Stimulated activated CD4-positive, alpha-beta T cell treated with anti-CD3 and anti-CD28 coated beads, Interleukin-1b, Interleukin-23, amount 100 ng/mL, for 1 hour (primary cell): ENCODE data around the gene ONECUT3.

ENCODE experiments used
- DNase-seq, 2 donors: peaks; one replicate each; pipeline ENCODE4 v3.0.0-alpha.2; 2020; ENCODE audit warnings: low read depth in 2 of 2

ONECUT3 gene

DNA sequence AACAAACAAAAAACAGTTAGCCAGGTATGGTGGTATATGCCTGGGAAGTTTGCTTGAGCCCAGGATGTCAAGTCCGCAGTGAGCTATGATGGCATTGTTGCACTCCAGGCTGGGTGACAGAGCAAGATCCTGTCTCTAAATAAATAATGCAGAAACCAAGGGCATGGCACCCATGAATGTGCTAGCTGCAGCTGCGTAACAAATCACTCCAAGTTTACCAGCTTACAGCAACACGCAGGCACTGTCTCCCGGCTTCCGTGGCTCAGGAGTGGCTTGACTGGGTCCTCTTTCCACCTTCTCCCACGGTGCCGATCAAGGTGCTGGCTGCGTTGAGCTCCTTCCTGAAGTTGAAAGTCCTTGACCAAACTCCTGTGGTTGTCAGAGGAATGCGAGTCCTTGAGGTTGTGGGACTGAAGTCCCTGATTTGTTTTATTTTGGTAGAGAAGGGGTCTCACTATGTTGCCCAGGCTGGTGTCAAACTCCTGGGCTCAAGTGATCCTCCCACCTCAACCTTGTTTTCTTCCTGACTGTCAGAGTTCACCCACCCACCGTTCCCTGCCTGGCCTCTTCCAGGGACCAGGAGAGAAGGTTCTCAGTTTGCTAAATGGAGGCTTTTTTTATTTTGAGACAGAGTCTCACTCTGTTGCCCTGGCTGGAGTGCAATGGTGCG, 13.2 kb upstream of the ONECUT3 start:
- DNase-seq = no peak

DNA sequence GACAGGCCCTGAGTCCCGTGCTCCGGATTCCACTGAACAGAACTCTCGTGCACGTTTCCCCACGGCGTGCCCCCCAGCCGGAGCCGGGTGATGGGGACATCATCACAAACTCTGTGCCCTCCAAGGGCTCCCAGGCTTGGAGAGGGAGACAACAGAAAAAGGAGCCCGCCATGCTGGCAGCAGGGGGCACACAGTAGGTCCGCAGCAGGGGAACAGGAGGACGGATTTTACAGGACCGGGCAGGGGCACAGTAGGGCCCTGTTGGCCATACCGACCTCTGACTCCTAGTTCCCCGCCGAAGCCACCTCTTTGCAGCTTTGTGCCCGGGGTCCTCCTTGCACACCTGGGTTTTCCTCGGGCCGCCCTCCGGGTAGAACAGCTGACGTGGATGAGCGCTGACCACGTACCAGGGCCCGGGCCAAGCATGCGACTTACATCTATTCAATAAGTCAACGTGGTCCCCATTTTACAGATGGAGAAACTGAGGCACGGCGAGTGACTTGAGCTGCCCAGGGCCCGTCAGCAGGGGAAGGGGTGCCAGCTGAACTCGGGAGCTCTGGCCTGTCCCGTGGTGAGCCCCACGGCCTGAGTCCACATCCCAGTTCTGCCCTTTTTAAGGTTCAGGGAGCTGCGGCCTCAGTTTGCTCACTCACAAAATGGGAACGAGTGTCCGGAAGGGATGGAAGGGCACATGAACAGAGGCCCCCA, 10.2 kb upstream of the ONECUT3 start:
- DNase-seq = no peak

DNA sequence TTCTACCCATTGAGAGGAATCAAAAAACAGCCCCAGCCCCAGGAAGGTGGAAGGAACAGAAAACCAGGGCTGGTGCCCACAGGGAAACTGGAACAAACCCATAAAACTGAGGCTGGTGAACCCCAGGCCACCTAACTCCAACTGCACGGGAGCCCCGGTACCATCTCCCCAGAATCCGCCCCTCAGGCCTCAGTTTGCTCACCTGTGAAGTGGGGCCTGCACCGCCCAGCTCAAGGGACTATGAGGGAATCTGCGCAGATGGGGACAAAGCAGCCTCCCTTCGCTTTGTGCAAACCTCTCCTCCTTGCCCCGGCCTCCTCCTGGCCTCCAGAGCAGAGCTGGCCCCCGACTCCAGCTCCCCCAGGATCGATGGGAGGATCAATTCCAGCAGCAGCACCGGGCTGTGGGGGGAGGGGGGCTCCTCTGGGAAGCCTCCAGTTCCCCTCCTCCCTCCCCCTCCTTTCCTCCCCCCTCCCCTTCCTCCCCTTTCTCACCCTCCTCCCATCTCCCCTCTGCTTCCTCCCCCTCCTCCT, 9.1 kb upstream of the ONECUT3 start:
- no peak for DNase-seq

DNA sequence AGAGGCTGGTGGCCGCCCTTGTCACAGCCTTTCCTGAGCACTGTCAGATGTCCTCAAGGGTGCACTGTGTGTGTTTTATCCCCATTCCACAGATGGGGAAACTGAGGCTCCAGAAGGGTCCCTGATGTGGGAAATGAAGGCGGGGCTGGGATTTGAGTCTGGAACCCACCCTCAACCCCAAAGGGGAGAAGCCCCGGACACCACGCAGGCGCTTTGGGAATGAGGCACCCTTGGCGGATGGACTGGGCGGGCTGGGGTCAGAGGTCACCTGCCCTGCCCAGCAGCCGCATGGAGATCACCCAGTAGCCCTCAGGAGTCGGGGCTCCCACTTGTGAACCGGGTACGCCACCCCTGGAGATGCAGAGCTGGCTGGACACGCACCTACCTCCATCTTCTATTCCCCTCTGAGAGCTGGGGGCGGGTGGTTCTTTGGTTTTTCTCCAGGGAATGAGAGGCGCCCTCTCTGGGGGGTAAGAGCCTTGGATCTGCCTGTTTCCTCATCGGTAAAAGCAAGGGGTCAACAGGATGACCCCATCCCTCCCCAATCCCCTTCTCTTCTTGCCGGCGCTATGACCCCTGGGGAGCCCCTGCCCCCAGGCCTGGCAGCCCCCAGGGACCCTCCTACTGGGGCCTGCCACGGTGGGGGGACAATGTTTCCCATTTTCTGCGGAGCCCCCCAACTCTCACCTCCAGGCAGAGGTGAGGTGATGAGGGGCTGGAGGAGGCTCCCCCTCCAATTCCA, 8.3 kb upstream of the ONECUT3 start:
- DNase-seq = no peak

DNA sequence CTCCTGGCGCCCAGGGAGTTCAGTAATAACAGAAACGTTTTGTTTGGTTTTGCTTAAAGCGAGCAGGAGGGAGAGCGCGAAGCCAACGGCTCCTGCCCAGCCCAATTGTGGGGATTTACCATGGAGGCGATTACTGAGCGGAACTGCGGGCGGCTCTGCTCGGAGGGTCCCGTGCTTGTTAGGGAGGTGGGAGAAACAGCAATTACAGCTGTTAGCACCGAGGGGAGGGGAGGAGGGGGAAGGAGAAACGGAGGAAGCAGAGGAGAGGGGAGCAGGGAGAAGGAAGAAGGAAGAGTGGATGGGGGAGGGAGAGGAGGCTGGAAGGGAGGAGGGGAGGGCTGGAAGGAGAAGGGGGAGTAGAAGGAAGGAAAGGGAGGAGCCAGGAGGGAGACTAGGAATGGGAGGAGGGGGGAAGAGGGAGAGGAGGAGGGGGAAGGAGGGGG, 7.7 kb upstream of the ONECUT3 start:
- DNase-seq = no peak

DNA sequence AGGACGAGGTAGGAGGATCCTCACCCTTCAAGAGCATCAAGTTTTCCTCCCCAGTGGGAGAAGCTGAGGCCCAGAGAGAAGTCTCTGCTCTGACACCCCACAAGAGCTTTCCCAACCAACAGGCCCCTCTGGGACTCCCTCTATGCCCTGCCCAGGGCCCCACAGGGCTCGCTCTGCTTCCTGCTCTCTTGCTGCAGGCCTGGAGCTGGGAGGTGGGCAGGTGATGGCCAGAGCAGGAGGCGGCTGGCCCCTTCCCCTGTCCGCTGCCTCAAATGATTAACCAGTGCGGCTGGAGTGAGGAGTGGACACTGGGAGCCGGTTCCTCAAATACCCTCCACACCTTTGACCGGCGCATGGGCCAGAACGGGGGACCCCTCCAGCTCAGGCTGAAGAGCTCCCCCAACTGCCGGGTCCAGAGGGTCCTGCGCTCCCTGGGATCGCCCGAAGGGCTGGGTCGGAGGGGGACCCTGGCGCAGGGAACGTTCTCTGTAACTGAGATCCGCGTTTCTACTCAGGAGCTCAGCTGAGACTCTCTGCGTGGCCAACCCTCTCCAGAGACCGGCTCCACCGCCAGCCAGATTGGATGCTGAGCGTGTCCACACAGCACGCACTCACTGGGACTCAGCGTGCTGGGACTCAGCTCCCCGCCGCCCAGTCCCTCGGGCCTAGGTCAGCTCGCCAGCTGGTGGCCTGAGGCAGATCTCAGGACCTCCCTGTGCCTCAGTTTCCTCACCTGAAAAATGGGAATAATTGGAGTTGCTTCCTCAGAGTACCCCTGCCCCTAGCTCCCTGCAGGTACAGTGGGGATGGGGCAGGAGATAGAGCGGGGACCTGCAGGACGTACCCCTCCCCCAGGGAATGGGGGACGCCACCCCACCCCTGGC, 6.7 kb upstream of the ONECUT3 start:
- DNase-seq = no peak

DNA sequence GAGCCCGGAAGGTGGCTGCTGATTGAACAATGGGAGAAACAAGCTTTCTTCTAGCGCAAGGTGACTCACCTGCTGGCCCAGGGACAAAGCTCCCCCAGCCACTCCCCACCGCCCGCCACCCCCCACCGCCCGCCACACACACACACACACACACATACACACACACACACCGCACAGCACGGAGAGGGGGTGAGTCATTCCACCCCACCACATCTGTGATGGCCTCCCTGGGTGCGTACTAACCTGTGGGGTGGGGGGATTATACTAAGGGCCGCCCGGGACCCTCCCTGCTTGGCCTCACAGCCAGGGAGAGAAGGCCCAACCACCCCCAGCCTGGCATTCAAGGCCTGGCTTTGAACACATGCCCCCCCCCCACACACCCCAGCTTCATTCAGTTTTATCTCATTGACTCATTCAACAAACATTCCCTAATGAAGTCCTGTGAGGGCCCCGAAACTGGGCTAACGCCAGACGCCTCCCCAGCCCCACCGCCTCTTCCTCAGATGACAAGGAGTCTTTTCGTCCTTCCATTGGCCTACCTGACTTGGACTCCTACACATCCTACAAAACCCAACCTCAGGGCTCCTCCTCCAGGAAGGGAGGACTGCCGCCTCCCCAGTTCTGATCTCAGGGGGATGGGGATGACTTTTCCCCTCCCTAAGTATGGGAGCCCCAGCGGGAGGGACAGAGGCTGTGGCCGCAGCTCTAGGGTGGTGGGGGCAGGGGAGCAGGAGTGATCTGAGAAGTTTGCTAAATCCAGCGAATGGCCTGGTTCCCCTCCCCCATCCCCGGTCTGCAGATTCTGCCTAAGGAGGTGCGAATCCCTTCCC, 5.8 kb upstream of the ONECUT3 start:
- peak in 1 of 2 donors; percentile 33 for DNase-seq

DNA sequence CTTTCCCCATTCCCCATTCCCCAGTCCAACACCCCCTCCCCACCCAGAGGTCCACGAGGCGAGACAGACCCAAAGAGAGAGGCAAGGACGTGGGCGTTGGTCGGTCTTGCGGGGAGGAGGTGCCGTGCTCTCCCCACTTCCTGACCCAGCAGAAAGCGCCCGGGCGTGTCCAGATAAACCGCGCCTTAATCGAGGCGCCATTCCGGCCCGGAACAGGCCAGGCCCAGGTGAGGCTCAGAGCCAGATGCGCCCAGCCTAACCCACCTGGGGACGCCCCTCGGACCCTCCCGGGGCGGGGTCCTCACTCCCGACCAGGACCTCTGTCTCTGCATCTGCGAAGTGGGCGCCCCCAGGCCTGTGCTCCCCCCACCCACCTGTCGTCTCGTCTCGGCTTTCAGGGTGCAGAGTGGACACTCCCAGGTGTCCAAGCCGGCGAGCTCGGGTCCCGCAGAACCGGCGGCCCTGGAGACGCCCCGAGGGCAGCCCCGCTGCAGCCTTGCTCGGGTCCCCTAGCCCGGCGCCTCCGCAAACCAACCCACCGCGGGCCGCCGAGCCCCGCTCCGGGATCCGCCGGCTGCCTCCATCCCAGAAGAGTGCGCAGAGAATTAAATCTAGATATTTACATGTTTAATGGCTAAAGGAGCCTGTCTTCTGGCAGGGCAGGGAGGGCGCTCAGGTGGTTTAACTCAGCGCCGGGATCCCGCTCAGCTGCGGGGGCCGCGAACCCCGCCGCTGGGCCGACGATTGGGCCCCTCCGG, 5.0 kb upstream of the ONECUT3 start:
- no peak for DNase-seq

DNA sequence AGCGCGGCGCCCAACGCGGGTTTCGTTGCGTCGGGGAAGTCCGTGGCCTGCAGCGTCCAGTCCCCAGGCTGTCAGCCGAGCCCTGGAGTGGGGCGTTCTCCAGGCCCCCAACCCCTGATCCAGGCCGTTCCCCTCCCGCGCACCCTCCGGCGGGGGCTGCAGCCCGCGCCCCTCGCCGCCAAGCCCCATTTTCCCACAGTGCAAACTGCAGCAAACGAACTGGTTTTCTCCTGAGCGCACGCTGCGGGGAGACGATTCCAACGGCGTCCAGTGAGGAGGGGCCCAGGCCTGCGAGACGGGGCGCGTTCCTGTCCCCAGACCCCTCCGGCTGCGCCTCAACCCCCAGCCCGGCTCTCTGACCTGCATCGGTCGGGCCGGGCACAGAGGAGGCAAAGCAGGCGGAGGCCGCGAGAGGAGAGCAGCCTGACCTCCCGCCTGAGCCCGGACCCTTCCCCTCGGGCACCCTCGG, 4.4 kb upstream of the ONECUT3 start:
- no peak for DNase-seq

DNA sequence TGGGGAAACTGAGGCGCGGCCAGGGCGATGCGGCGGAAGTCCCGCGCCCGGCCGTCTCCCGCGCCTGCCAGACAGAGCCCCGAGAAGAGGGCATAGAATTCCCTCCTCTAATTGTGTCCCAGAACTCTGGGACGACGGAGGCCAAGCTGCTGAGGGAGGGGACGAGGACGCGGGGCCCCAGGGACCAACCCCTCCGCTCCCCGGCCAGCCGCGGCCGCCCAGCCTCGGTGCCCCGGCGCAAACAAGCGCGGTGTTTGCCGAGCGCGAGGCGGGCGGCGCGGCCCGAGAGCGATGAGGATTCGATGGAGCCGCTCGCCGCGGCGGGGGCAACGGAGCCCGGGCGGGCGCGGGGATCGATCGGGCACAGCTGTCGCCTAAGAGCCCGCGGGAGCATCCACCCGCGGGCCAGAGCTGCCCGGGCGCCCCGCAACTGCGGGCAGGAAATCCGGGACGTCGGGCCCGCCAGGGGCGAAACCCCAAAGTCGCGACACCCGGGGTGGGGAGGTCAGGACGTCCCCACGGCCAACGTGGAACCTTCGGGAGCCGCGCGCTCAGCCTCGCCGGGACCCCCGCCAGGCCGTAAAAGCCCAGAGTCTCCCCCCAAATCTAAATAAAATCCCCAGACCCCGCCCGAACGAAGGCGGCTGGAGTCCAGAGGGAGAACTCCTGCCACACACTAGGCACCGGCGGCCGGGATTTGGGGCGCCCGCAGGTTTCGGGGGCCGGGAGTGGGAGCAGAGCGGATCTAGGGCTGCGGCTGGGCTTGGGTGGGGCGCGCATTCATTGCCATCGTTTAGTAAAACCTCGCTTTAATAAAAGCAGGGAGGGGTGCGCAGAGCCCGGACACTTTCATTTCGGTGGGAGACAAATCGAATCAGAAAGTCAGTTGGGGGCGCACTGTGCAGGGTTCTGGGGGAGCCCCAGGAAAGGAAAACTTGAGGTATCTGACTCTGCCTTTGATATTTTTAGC, 3.6 kb upstream of the ONECUT3 start:
- no peak for DNase-seq

DNA sequence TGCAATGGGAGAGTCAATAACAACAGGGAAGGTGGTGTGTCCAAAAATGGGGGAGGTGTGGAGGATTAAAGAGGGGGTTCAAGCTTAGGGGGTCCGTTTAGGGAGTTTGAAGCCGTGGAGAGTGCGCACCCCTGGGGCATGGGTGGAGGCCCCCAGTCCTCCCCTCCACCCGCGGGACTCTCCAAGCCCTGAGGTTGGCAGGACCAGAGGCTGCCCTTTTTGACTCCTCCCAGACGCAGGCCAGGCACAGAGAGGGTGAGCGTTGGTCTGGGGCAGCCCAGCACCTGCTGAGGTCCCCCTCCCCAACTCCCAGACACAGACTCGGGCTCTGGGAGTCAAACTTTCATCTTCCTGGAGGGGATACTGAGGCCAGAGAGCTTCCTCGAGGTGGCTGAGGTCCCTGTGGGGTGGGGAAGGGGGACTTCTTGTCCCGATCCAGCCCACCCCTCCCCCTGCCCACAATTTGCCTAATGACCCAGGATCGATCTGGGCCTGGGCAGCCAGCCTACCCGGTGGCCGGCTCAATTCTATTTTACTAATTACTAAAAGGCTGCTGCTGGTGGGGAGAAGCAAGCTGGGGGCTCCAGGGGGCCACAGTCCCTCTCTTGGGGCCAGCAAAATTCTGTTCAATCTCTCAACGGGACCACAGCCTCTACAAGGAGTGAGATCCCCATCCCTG, 2.8 kb upstream of the ONECUT3 start:
- no peak for DNase-seq

DNA sequence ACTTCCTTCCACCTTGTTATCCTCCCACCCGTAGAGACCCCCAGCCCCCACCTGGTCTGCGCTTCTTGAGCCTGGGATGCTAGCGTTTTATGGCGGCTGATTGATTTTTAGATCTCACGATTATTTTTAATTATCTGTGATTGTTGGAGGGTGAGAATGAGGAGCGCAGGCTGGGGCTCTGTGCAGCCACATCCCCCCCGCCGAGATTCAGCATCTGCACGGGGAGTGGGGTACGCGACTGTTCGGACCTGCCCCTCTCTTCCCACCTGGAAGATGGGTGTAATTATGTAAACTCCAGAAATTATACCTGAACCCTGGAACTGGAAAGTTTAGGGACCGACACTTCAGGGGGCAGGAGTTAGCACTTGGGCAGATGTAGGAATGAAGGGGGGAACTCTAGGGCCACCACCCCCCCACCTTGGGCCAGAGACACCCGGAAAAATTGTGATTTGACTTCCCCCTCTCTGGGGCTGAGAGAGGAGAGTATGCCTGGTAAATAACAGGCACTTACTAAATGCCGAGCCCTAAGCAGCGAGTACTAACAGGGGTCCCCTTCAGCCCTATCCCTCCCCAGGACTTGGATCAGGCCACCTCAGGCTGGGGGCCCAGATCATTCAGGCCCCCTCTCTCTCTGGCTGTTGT, 1.8 kb upstream of the ONECUT3 start:
- DNase-seq = no peak

DNA sequence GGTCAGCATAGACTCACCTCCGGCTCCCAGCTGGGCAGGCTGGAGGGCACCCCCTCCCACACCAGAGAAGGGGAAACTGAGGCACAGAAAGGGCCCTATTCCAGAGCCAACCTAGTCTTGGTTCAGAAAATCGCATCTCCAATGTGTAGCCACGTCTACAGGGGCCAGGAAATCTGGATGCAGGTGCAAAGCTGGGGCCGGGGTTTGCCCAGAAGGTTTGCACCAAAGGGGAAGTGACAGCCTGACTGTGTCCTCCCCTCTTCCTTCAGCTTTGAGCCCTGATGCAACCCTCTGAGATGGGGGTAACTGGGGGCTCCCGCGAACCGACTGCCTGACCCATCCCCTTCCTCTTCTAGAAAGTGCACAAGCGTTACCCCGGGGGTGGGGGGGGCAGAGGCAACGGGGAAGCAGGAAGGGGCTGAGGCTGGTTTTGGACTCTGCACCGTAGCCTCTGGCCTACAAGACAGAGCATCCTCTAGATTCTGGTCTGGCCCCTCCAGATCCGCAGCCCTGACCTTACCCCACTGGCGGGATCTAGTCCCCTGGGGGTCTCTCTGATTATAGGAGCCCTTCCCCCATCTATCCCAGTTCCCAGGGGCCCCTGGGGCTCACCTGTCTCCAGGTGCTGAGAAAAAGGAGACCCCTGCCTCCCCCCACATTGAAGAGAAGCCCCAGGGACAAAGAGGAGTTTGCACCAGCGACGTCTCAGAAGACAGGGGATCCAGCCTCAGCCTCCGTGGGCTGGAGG, 1.1 kb upstream of the ONECUT3 start:
- no peak for DNase-seq

DNA sequence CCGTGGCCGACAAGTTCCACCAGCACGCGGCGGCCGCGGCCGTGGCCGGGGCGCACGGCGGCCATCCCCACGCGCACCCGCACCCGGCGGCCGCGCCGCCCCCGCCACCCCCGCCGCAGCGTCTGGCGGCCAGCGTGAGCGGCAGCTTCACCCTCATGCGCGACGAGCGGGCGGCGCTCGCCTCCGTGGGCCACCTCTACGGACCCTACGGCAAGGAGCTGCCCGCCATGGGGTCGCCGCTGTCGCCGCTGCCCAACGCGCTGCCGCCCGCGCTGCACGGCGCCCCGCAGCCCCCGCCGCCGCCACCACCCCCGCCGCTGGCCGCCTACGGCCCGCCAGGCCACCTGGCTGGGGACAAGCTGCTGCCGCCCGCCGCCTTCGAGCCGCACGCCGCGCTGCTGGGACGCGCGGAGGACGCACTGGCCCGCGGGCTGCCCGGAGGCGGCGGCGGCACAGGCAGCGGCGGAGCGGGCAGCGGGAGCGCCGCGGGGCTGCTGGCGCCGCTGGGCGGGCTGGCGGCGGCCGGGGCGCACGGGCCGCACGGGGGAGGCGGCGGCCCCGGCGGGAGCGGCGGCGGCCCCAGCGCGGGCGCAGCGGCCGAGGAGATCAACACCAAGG, 821 bp downstream of the ONECUT3 start:
- DNase-seq = no peak

DNA sequence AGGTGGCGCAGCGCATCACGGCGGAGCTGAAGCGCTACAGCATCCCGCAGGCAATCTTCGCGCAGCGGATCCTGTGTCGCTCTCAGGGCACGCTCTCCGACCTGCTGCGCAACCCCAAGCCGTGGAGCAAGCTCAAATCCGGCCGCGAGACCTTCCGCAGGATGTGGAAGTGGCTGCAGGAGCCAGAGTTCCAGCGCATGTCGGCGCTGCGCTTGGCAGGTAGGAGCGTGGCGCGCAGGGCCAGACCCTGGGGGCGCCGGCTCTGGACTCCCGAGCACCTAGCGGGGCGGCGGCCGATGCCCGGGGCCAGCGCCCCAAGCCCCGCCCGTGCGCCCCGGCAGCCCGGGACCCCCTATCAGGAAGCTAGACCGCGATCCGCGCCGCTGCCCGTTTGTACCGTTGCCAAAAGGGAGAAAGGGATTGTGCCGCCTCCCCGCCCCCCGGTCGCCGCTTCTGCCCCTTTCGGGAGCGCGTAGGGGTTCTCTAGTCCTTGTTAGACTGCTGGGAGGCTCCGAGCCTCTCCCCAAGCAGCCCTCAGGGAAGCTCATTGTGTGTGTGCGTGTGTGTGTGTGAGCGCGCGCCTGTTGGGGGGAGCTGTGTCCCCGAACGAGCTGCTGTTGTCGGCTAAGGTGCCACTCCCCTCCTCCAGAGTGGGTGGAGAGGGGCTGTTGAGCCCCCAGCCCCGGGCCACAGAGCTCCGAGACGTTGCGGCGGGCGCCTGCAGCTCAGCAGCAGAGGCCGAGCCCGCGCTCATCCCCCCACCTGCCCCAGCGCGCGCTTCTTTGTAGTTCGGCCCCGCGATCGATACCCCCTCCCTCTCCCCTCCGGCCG, 1.5 kb downstream of the ONECUT3 start:
- DNase-seq = no peak
